ENCODE results near the gene ATXN7L1.

GRCh38 chr7:105862276-105862675 lies 14.1 kb downstream of the ATXN7L1 start:
- TF ChIP-seq POLR2A (IDR thresholded peaks at IDR 0.05; ENCODE audit: low read depth) (no peak), POLR2AphosphoS5 (IDR thresholded peaks at IDR 0.05) (no peak), EP300 (IDR thresholded peaks at IDR 0.05) (no peak)
- TF ChIP-seq, protein P1, sequence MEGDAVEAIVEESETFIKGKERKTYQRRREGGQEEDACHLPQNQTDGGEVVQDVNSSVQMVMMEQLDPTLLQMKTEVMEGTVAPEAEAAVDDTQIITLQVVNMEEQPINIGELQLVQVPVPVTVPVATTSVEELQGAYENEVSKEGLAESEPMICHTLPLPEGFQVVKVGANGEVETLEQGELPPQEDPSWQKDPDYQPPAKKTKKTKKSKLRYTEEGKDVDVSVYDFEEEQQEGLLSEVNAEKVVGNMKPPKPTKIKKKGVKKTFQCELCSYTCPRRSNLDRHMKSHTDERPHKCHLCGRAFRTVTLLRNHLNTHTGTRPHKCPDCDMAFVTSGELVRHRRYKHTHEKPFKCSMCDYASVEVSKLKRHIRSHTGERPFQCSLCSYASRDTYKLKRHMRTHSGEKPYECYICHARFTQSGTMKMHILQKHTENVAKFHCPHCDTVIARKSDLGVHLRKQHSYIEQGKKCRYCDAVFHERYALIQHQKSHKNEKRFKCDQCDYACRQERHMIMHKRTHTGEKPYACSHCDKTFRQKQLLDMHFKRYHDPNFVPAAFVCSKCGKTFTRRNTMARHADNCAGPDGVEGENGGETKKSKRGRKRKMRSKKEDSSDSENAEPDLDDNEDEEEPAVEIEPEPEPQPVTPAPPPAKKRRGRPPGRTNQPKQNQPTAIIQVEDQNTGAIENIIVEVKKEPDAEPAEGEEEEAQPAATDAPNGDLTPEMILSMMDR (IDR thresholded peaks at IDR 0.05), result no peak

Data from esophagus muscularis mucosa (tissue), 4 donors.